ENCODE measurements around the gene GJC3.
A peak's percentile ranks its signal among the peaks of the same experiment; 100 is the strongest.
"Not testable (repeated sequence)": the region's sequence is repeated elsewhere in the genome, so short reads cannot be mapped to it uniquely, and the experiment has no call there.

GJC3 gene
- 0 to 0.88 (median 0) reads per million in 17 experiments for total RNA-seq

GRCh38 chr7:99928994-99929729 is at the start of gene GJC3:
TSS of gene GJC3 (minus strand) at chr7:99929620. CDS start at chr7:99929620, 0 bp downstream.
- DNase-seq: peak; percentile 64 to 82 (median 72)

- DNase-seq: no peak
These were observed 47.2 kb upstream of the GJC3 start for GRCh38 chr7:99976626-99977025.

- DNase-seq: no peak
These were observed 46.5 kb upstream of the GJC3 start, which contains the start of gene AZGP1 for GRCh38 chr7:99975782-99976521. TSS of gene AZGP1 (minus strand) at chr7:99976031. CDS start at chr7:99976020, 11 bp downstream.

GRCh38 chr7:99974681-99975080 is 45.3 kb upstream of the GJC3 start:
- DNase-seq: no peak

GRCh38 chr7:99973817-99974216 is 44.4 kb upstream of the GJC3 start:
- DNase-seq: not testable (repeated sequence)

GRCh38 chr7:99971242-99971641 is 41.8 kb upstream of the GJC3 start:
- DNase-seq: no peak

GRCh38 chr7:99969813-99970212 is 40.4 kb upstream of the GJC3 start:
- not testable (repeated sequence) for DNase-seq

GRCh38 chr7:99969298-99969697 is 39.9 kb upstream of the GJC3 start:
- DNase-seq: no peak

- no peak for DNase-seq
These were observed 29.3 kb upstream of the GJC3 start for GRCh38 chr7:99958564-99959227.

- no peak for DNase-seq
These were observed 25.8 kb upstream of the GJC3 start for GRCh38 chr7:99955247-99955646.

GRCh38 chr7:99954643-99955042 is 25.2 kb upstream of the GJC3 start:
- not testable (repeated sequence) for DNase-seq

GRCh38 chr7:99953649-99954048 is 24.2 kb upstream of the GJC3 start:
- DNase-seq: peak; percentile 46 to 76 (median 65)

- DNase-seq: not testable (repeated sequence)
These were observed 23.2 kb upstream of the GJC3 start for GRCh38 chr7:99952649-99953048.

- DNase-seq: not testable (repeated sequence)
These were observed 21.4 kb upstream of the GJC3 start for GRCh38 chr7:99950819-99951218.

GRCh38 chr7:99949645-99950228 is 20.3 kb upstream of the GJC3 start:
- peak in 2 of 4 experiments; percentile 30 to 32 for DNase-seq

GRCh38 chr7:99947608-99948007 is 18.2 kb upstream of the GJC3 start:
- peak in 1 of 4 experiments; percentile 4 for DNase-seq

GRCh38 chr7:99944497-99945070 is 15.2 kb upstream of the GJC3 start:
- DNase-seq: no peak

- DNase-seq: peak in 3 of 4 experiments; percentile 5 to 28 (median 21)
These were observed 14.4 kb upstream of the GJC3 start for GRCh38 chr7:99943641-99944496.

- no peak for DNase-seq
These were observed 8.9 kb upstream of the GJC3 start for GRCh38 chr7:99938296-99938695.

- peak in 2 of 4 experiments; percentile 20 to 21 for DNase-seq
These were observed 5.6 kb upstream of the GJC3 start for GRCh38 chr7:99935009-99935408.

- no peak for DNase-seq
These were observed 956 bp upstream of the GJC3 start for GRCh38 chr7:99930376-99930775.

- no peak for DNase-seq
These were observed 272 bp upstream of the GJC3 start for GRCh38 chr7:99929730-99930053.
